ENCODE results near the gene PNLIPRP3.

PNLIPRP3 gene

GRCh38 chr10:116521424-116522290 is 94.0 kb downstream of the PNLIPRP3 start:
- DNase-seq = no peak

- no peak for DNase-seq
Observed at GRCh38 chr10:116522803-116523381, 95.2 kb downstream of the PNLIPRP3 start.

- no peak for DNase-seq
Observed at GRCh38 chr10:116524736-116525135, 97.1 kb downstream of the PNLIPRP3 start.

DNA sequence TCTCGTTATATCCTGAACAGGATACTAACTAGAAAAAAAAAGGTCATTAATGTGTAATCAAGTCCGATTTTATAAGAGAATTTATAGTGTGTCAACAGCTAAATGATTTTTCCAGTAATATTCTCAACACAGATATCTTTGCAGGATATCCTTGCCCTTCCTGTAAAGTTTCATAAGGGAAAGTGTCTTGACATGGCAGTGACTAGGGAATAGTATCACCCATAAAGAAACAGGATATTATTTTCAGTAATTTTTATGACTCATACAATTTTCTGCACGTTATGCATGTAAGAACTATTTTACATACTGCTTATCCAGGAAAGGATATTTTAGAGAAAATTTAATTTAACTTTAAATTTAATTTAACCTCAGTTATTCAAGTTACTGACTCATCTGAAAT is 98.6 kb downstream of the PNLIPRP3 start:
- no peak for DNase-seq
